ENCODE measurements around the gene NKAIN2.

DNA sequence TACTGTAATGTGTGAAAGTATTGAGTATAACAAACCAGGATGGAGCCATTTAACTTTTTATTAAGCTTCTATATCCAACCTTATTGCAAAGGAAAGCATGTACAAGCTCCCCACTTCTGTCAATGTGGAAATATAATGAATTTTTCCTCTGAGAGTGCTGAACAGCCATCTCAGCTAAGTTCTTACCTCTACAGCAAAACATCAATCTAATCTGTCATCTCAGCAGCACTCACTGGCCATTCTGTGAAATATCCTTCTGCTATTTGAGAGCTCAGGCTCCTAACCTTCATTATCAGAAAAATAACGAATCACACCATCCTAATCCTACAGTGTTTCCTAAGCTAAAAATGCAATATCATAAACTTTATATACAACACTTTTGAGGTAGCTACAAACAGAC lies 964.6 kb downstream of the NKAIN2 start:
- TF ChIP-seq BACH2 (CRISPR knock-in tag; IDR thresholded peaks at IDR 0.05; ENCODE audit: borderline replicate concordance) (no peak), ZFP30 (CRISPR knock-in tag; IDR thresholded peaks at IDR 0.05) (no peak)
